ENCODE measurements around the gene SMARCA2. TPM values are rescaled to one million over a fixed set of nuclear protein-coding genes. Genes with fewer than 3 reads are reported as not detected.
A peak's percentile ranks its signal among the peaks of the same experiment; 100 is the strongest.

SMARCA2 gene
- total RNA-seq, 4 donors from 2014 or later: 148 to 217 (median 196) TPM

GRCh38 chr9:2023042-2023441, 7.9 kb downstream of the SMARCA2 start:
- TF ChIP-seq POLR2A (IDR thresholded peaks at IDR 0.05) (no peak), CTCF (IDR thresholded peaks at IDR 0.05) (no peak)
- Histone ChIP-seq H3K27ac (peak overlapping the region in 1 of 3 donors; percentile 36), H3K4me3 (replicated peaks in 1 of 3) (no peak overlapping the region), H3K27me3 (no peaks in the 10 kb centered on the region), H3K36me3 (no peaks in the 10 kb centered on the region), H3K9me3 (no peaks in the 10 kb centered on the region), H3K4me1 (peaks cover 69 to 92% of the 10 kb centered on the region in 2 donors)
- intact Hi-C loops (cut with DNase I): no loop called here
- WGBS, 2 donors: 55% methylated on average over 3 of the region's 3 CpGs
- DNase-seq: no peak

- H3K4me3 ChIP-seq (replicated peaks in 1 of 3): no peak overlapping the region
- peaks cover 74 to 94% of the 10 kb centered on the region in 2 donors for H3K4me1 ChIP-seq
- H3K27ac ChIP-seq: peak overlapping the region in 1 of 3 donors; percentile 36
- no peaks in the 10 kb centered on the region for H3K36me3 ChIP-seq
- WGBS, 2 donors: 76 to 77% methylated on average over 5 of the region's 5 CpGs
- no peak for DNase-seq
- TF ChIP-seq CTCF (IDR thresholded peaks at IDR 0.05): no peak
- no peak for TF ChIP-seq POLR2A (IDR thresholded peaks at IDR 0.05)
- intact Hi-C loops (cut with DNase I): no loop called here
- H3K9me3 ChIP-seq: no peaks in the 10 kb centered on the region
- H3K27me3 ChIP-seq: no peaks in the 10 kb centered on the region
These were observed 8.4 kb downstream of the SMARCA2 start for GRCh38 chr9:2023532-2023931.

GRCh38 chr9:2024888-2025782, 10.0 kb downstream of the SMARCA2 start:
- no peaks in the 10 kb centered on the region for H3K27me3 ChIP-seq
- no peaks in the 10 kb centered on the region for H3K9me3 ChIP-seq
- DNase-seq: no peak
- TF ChIP-seq POLR2A (IDR thresholded peaks at IDR 0.05) (no peak), CTCF (IDR thresholded peaks at IDR 0.05) (no peak)
- no peaks in the 10 kb centered on the region for H3K36me3 ChIP-seq
- H3K27ac ChIP-seq: peak overlapping the region in 2 of 3 donors; percentile 12 to 54
- intact Hi-C loops (cut with DNase I): no loop called here
- peaks cover 68 to 83% of the 10 kb centered on the region in 2 donors for H3K4me1 ChIP-seq
- H3K4me3 ChIP-seq (replicated peaks in 1 of 3): no peak overlapping the region
- 59 to 75% methylated on average over 5 of the region's 5 CpGs for WGBS, 2 donors

DNA sequence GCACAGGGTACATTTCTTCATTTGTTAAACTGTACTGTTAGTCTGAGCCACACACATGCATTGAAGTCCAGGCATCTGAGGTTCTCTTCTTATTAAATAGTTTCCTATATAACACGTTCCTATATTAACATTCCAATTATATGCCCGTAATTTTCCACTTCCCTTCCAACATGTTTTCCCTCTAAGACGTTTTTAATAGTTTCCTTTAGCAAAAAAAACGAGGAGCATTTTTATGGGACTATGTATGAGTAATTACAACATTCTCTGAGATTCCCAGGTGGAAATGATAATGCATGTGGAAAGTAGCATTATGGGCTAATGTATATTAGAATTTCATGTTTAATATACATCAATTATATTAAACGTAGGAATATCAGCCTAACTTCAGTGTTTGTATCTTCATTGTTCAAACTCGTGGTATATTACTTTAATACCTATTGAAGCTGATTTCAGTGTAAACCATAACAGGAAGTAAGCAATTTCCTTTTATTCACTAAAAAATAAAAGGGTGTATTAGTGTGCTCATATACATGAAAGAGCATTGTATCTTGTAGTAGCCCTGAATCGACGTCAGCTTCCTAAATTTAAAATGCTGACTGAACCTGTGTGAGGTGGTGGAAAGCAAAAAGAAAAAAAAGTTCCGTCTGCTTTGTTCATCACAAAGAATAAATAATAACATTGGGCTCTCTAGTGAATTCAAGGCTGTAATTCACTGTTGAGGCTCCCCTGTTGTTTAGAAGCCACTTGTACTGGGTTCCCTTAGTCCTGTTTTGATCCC, 11.3 kb downstream of the SMARCA2 start:
- WGBS, 2 donors: 74 to 77% methylated on average over 9 of the region's 9 CpGs
- peaks cover 63 to 77% of the 10 kb centered on the region in 2 donors for H3K4me1 ChIP-seq
- TF ChIP-seq CTCF (IDR thresholded peaks at IDR 0.05): no peak
- TF ChIP-seq POLR2A (IDR thresholded peaks at IDR 0.05): no peak
- DNase-seq: no peak
- H3K27me3 ChIP-seq: no peaks in the 10 kb centered on the region
- H3K36me3 ChIP-seq: no peaks in the 10 kb centered on the region
- intact Hi-C loops (cut with DNase I): no loop called here
- no peak overlapping the region for H3K4me3 ChIP-seq (replicated peaks in 1 of 3)
- peak overlapping the region in 2 of 3 donors; percentile 34 to 54 for H3K27ac ChIP-seq
- no peaks in the 10 kb centered on the region for H3K9me3 ChIP-seq

Measured in thyroid gland (tissue), 4 donors.